Keratinocyte (primary cell): Measurements from ENCODE around the gene LSM14B.

ENCODE experiments used
- EZH2 ChIP-seq: IDR thresholded peaks from one replicate; pipeline ENCODE4 v1.6.1; 2012; ENCODE audit warnings: inconsistent platforms, mild to moderate bottlenecking, low read length, moderate library complexity
- TF ChIP-seq, protein P1 (sequence below), 3 experiments: IDR thresholded peaks in 1 of 3; conservative IDR thresholded peaks in 1 of 3; optimal IDR thresholded peaks in 1 of 3; 2 replicates in 2 of 3; 3 replicates in 1 of 3; pipeline versions ENCODE3 to v1.5.1; 2011; ENCODE audit warnings: low read length in 3 of 3, mild to moderate bottlenecking in 3 of 3, moderate library complexity in 2 of 3, control low read depth in 1 of 3, inconsistent platforms in 1 of 3; ENCODE audit not compliant: insufficient read depth in 2 of 3; ENCODE audit errors: extremely low read depth in 1 of 3

DNA sequence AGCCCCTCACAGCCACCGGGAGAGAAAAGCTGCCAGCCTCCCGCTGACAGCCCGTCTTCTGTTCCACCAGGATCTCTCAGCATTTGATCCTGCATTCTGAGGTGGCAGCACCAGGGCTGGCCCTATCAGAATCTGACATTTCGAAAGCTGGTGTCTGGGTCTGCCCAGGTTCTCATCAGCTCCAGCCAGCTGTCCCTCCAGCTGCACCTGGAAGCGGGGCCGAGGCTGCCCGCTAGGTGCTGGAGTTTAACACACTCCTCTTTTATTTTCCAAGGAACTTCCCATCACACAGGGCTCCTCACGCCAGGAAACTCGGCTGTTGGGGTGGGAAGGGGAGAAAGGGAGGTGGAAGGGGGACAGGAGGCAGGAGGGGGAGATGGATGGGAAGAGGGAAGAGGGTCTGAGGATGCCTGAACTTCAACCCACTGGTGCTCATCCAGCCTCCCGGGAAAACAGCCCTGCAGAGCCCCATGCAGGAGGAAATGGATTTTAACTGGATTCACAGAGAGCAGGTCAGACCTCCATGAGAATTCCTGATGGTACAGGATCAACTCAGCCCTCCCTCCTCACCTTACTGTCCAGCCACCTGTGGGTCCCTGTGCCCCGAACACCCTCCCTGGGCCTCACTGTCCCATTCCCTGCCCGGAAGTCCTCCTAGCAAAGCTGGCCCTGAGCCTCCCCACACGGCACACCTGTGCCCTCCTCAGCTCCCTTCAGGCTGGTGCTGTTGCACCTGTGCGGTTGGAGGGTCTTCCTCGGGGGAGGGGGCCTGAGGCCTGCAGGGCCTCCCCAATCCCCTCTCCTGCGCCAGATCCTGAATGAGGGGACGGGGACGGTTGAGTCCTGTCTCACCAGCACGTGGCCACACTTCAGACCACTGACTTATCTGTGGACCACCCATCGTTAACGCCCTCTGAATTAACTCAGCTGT is 3.9 kb upstream of the LSM14B start:
- TF ChIP-seq, protein P1, sequence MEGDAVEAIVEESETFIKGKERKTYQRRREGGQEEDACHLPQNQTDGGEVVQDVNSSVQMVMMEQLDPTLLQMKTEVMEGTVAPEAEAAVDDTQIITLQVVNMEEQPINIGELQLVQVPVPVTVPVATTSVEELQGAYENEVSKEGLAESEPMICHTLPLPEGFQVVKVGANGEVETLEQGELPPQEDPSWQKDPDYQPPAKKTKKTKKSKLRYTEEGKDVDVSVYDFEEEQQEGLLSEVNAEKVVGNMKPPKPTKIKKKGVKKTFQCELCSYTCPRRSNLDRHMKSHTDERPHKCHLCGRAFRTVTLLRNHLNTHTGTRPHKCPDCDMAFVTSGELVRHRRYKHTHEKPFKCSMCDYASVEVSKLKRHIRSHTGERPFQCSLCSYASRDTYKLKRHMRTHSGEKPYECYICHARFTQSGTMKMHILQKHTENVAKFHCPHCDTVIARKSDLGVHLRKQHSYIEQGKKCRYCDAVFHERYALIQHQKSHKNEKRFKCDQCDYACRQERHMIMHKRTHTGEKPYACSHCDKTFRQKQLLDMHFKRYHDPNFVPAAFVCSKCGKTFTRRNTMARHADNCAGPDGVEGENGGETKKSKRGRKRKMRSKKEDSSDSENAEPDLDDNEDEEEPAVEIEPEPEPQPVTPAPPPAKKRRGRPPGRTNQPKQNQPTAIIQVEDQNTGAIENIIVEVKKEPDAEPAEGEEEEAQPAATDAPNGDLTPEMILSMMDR (optimal IDR thresholded peaks at IDR 0.05 in 1 of 3, IDR thresholded peaks at IDR 0.05 in 1 of 3, conservative IDR thresholded peaks at IDR 0.05 in 1 of 3; ENCODE audit: extremely low read depth in 1 of 3, insufficient read depth in 2 of 3, low read length in 3 of 3): no peak
- TF ChIP-seq EZH2: no peak
